HEK293 (cell line): ENCODE data around the gene SLC1A3.

ENCODE experiments used
- CTCF ChIA-PET: fragments of 350-600 bp; formaldehyde crosslinking; extraction: SDS; loops from one replicate; lab custom pipeline; 2021; ENCODE audit warnings: antibody characterized with exemption; lab: Yijun Ruan, JAX
- POLR2A ChIA-PET: fragments of 300-600 bp; formaldehyde crosslinking; extraction: SDS; loops from one replicate; lab custom pipeline; 2020; ENCODE audit warnings: antibody characterized with exemption, inconsistent platforms; lab: Yijun Ruan, JAX
- H3K27ac ChIP-seq: fragments of 200-500 bp; sonication (Bioruptor generic); 2 replicates; pipeline ENCODE4 v1.5.1; 2014; ENCODE audit warnings: low read depth, low read length, control low read depth, inconsistent platforms; ENCODE audit errors: extremely low read depth
- H3K36me3 ChIP-seq, 2 experiments: fragments of 200-500 bp in 1 of 2; sonication (Bioruptor generic) in 1 of 2; 1 replicate in 1 of 2; 2 replicates in 1 of 2; pipeline ENCODE4 v1.5.1; 2014 to 2017; ENCODE audit warnings: inconsistent platforms in 2 of 2, low read length in 2 of 2; ENCODE audit not compliant: control insufficient read depth in 2 of 2, insufficient read depth in 1 of 2
- H3K4me1 ChIP-seq: fragments of 200-500 bp; sonication (Bioruptor generic); 2 replicates; pipeline ENCODE4 v1.5.1; 2014; ENCODE audit warnings: mild to moderate bottlenecking, low read length, inconsistent platforms; ENCODE audit not compliant: control insufficient read depth, insufficient read depth
- H3K4me3 ChIP-seq: 2 replicates; pipeline ENCODE4 v1.5.1; 2011; ENCODE audit warnings: low read depth, mild to moderate bottlenecking, control low read depth, low read length, moderate library complexity
- H3K9me3 ChIP-seq: fragments of 200-500 bp; sonication (Bioruptor generic); 2 replicates; pipeline ENCODE4 v1.5.1; 2014; ENCODE audit warnings: low read depth, low read length, inconsistent platforms; ENCODE audit not compliant: control insufficient read depth, insufficient read depth
- BCL6B ChIP-seq: fragments of 450-650 bp; formaldehyde crosslinking; IDR thresholded peaks from 2 replicates; pipeline ENCODE4 v1.5.1; 2017; ENCODE audit warnings: missing biosample characterization, missing genetic modification characterization
- GLIS2 ChIP-seq: fragments of 450-650 bp; formaldehyde crosslinking; IDR thresholded peaks from 2 replicates; pipeline ENCODE4 v1.5.1; 2016; ENCODE audit warnings: missing biosample characterization, missing genetic modification characterization
- MZF1 ChIP-seq: fragments of 450-650 bp; formaldehyde crosslinking; IDR thresholded peaks from 2 replicates; pipeline ENCODE4 v1.5.1; 2017; ENCODE audit warnings: missing biosample characterization, missing genetic modification characterization, borderline replicate concordance
- PRDM1 ChIP-seq: fragments of 450-650 bp; formaldehyde crosslinking; IDR thresholded peaks from 2 replicates; pipeline ENCODE4; 2016; ENCODE audit warnings: missing biosample characterization, missing genetic modification characterization
- PRDM10 ChIP-seq: fragments of 450-650 bp; formaldehyde crosslinking; IDR thresholded peaks from 2 replicates; pipeline ENCODE4 v1.5.1; 2016; ENCODE audit warnings: missing biosample characterization, missing genetic modification characterization
- SCRT1 ChIP-seq: fragments of 450-650 bp; formaldehyde crosslinking; IDR thresholded peaks from 2 replicates; pipeline ENCODE4 v1.5.1; 2016; ENCODE audit warnings: missing biosample characterization, missing genetic modification characterization, borderline replicate concordance
- TRIM28 ChIP-seq: IDR thresholded peaks from 2 replicates; pipeline ENCODE4 v1.6.1; 2011; ENCODE audit warnings: low read length, control low read depth, borderline replicate concordance
- ZNF112 ChIP-seq: fragments of 450-650 bp; formaldehyde crosslinking; IDR thresholded peaks from 2 replicates; pipeline ENCODE4 v1.5.0; 2017; ENCODE audit warnings: missing biosample characterization, missing genetic modification characterization
- ZNF132 ChIP-seq: fragments of 450-650 bp; formaldehyde crosslinking; IDR thresholded peaks from 2 replicates; pipeline ENCODE4 v1.5.1; 2017; ENCODE audit warnings: missing biosample characterization, missing genetic modification characterization, borderline replicate concordance
- ZNF2 ChIP-seq: fragments of 450-650 bp; formaldehyde crosslinking; IDR thresholded peaks from 2 replicates; pipeline ENCODE4 v1.5.1; 2016; ENCODE audit warnings: missing biosample characterization, missing genetic modification characterization
- ZNF214 ChIP-seq: fragments of 450-650 bp; formaldehyde crosslinking; IDR thresholded peaks from 2 replicates; pipeline ENCODE4 v1.5.1; 2017; ENCODE audit warnings: missing biosample characterization, mild to moderate bottlenecking, missing genetic modification characterization, borderline replicate concordance
- ZNF335 ChIP-seq: fragments of 450-650 bp; formaldehyde crosslinking; conservative IDR thresholded peaks from 2 replicates; pipeline ENCODE4 v1.5.1; 2016; ENCODE audit warnings: missing biosample characterization, missing genetic modification characterization
- ZNF350 ChIP-seq: fragments of 450-650 bp; formaldehyde crosslinking; IDR thresholded peaks from 2 replicates; pipeline ENCODE4 v1.5.0; 2017; ENCODE audit warnings: missing biosample characterization, mild to moderate bottlenecking, missing genetic modification characterization
- ZNF518A ChIP-seq: fragments of 450-650 bp; formaldehyde crosslinking; conservative IDR thresholded peaks from 2 replicates; pipeline ENCODE4 v1.5.1; 2016; ENCODE audit warnings: low read depth, missing biosample characterization, missing genetic modification characterization
- ZNF521 ChIP-seq: fragments of 450-650 bp; formaldehyde crosslinking; IDR thresholded peaks from 2 replicates; pipeline ENCODE4 v1.5.1; 2017; ENCODE audit warnings: missing biosample characterization, mild to moderate bottlenecking, missing genetic modification characterization
- ZNF549 ChIP-seq: fragments of 450-650 bp; IDR thresholded peaks from 2 replicates; pipeline ENCODE4 v1.5.1; 2018; ENCODE audit warnings: missing biosample characterization, missing genetic modification characterization, mild to moderate bottlenecking, inconsistent platforms, moderate library complexity
- ZNF561 ChIP-seq: fragments of 450-650 bp; IDR thresholded peaks from 2 replicates; pipeline ENCODE4 v1.5.1; 2018; ENCODE audit warnings: missing biosample characterization, missing genetic modification characterization, borderline replicate concordance
- ZNF707 ChIP-seq: fragments of 450-650 bp; formaldehyde crosslinking; IDR thresholded peaks from 2 replicates; pipeline ENCODE4 v1.5.1; 2016; ENCODE audit warnings: missing biosample characterization, missing genetic modification characterization
- ZNF76 ChIP-seq: fragments of 450-650 bp; formaldehyde crosslinking; IDR thresholded peaks from 2 replicates; pipeline ENCODE4; 2016; ENCODE audit warnings: low read depth, missing biosample characterization, missing genetic modification characterization, borderline replicate concordance
- ZNF777 ChIP-seq: fragments of 450-650 bp; formaldehyde crosslinking; IDR thresholded peaks from 2 replicates; pipeline ENCODE4 v1.5.1; 2017; ENCODE audit warnings: missing biosample characterization, missing genetic modification characterization, borderline replicate concordance
- ZSCAN16 ChIP-seq: fragments of 450-650 bp; formaldehyde crosslinking; IDR thresholded peaks from 2 replicates; pipeline ENCODE4 v1.5.1; 2016; ENCODE audit warnings: missing biosample characterization, missing genetic modification characterization
- ZSCAN30 ChIP-seq: fragments of 450-650 bp; IDR thresholded peaks from 2 replicates; pipeline ENCODE4 v1.5.1; 2018; ENCODE audit warnings: missing biosample characterization, mild to moderate bottlenecking, missing genetic modification characterization, moderate library complexity

Gene SLC1A3

GRCh38 chr5:36638056-36638455 is 31.6 kb downstream of the SLC1A3 start:
- Histone ChIP-seq H3K4me3 (no peak overlapping the region), H3K27ac (no peak overlapping the region), H3K4me1 (peaks cover 16% of the 10 kb centered on the region), H3K36me3 (peaks cover 0 to 4% of the 10 kb centered on the region in 2 experiments; a peak in 1 of 3 replicates), H3K9me3 (no peaks in the 10 kb centered on the region)
- CTCF ChIA-PET: interaction anchor here (0.5 to 1.6 kb wide), 4 partner anchors 14 to 100 kb away, joined by 3 to 5 read pairs (median 4); no protein-coding TSS in a partner anchor
- POLR2A ChIA-PET: interaction anchor here (0.6 to 0.9 kb wide), 2 partner anchors 13 to 275 kb away, joined by 3 read pairs; no protein-coding TSS in a partner anchor
- TF ChIP-seq ZNF561 (no peak), BCL6B (tag by site-specific recombination) (no peak)

- Histone ChIP-seq H3K4me1 (peaks cover 21% of the 10 kb centered on the region), H3K27ac (no peak overlapping the region), H3K4me3 (no peak overlapping the region), H3K36me3 (no peaks in the 10 kb centered on the region), H3K9me3 (no peaks in the 10 kb centered on the region)
- ChIA-PET POLR2A (interaction anchor here (0.6 kb wide), 1 partner anchor 18 kb away, joined by 4 read pairs; no protein-coding TSS in a partner anchor), CTCF (interaction anchor here (2.0 kb wide), 1 partner anchor 49 kb away, joined by 8 read pairs; no protein-coding TSS in a partner anchor)
- TF ChIP-seq ZNF132 (tag by site-specific recombination) (no peak), ZNF350 (tag by site-specific recombination) (no peak), ZNF112 (tag by site-specific recombination) (no peak), GLIS2 (tag by site-specific recombination) (no peak), ZNF335 (tag by site-specific recombination) (peak; percentile 20; the same call in 1 of the 2 replicates), ZSCAN30 (tag by site-specific recombination) (no peak), ZNF777 (tag by site-specific recombination) (no peak), ZNF521 (tag by site-specific recombination) (no peak), ZNF76 (no peak), SCRT1 (no peak), MZF1 (tag by site-specific recombination) (no peak), PRDM10 (tag by site-specific recombination) (no peak), PRDM1 (tag by site-specific recombination) (no peak), BCL6B (tag by site-specific recombination) (peak; percentile 65; the same call in 1 of the 2 replicates), ZNF707 (tag by site-specific recombination) (no peak), ZSCAN16 (tag by site-specific recombination) (no peak), ZNF518A (tag by site-specific recombination) (0 out of 2 replicates have a peak, but pooled peaks have one; percentile 36), ZNF549 (tag by site-specific recombination) (no peak), ZNF2 (tag by site-specific recombination) (no peak), TRIM28 (no peak), ZNF214 (no peak)
Observed at GRCh38 chr5:36640949-36641348, 34.5 kb downstream of the SLC1A3 start.
